Suppressor macrophage treated with lipopolysaccharide for 1 hour (primary cell): ENCODE results near the gene KLHL24.
A peak's percentile ranks its signal among the peaks of the same experiment; 100 is the strongest.
"Not testable (repeated sequence)": the region's sequence is repeated elsewhere in the genome, so short reads cannot be mapped to it uniquely, and the experiment has no call there.

Experiments used
- DNase-seq, 3 donors: peaks; one replicate each; pipeline ENCODE4 v3.0.0-alpha.2; 2020 to 2022

The KLHL24 gene

DNA sequence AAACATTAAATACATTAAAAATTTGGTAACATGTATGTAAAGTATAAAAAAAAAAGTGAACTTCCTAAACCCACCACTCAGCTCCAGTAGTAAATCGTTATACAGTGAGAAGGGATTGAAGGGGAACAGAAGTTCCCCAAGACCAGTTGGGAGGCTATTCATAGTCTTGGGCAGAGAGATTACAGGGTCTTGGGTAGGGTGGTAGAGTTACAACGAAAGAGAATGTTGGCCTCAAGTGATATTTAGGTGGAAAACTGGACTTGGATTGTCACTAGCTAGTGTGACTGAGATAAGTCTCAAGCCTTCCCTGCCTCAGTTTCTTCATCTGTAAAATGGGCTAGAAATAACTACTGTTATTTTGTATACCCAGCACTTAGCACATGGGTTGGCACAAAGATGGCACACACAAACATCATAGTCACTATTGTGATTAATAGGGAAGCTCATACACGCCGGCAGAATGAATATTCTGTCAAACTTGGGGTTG lies 61.7 kb downstream of the KLHL24 start:
- no peak for DNase-seq

DNA sequence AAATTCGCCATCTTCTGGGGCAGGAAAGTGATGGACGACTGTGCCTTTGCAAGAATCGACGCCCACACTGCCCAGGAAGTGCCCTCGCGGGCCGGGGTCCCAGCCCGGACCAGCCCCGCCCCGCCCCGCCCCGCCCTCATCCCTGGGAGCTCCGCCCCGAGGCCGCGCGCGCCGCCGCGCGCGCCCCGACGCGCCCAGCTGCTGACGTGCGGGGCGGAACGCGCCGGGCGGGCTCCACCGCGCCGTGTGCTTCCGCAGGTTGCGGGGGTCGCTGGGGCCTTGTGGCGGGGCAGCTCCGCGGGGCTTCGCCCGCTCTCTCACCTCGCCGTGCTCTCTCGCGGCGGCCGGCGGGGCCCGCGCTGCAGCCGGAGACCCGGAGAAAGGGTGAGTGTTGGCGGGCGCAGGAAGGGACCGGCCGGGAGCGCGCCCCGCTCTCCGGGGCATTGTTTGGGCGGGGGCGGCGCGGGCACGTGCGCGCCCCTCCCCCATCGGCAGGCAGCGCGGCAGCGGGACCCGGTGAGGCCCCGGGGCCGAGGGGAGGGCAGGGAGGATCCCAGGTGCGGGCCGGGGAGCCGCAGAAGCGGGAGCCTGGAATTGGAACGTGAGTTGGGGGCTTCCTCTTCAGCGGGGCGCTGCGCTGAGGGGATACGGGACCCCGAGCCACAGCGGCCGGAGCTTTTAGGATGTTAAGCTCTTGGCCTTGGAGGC lies 62.3 kb downstream of the KLHL24 start, which contains the start of gene YEATS2:
Gene YEATS2, plus strand, starts transcription at position 188 of the 708 bp plus-strand sequence. CDS start 17,366 bp downstream, outside the sequence.
- peak; percentile 85 to 95 (median 90) for DNase-seq

- DNase-seq: peak; percentile 35 to 59 (median 54)
Measured at GRCh38 chr3:183698318-183698751, 62.9 kb downstream of the KLHL24 start.

DNA sequence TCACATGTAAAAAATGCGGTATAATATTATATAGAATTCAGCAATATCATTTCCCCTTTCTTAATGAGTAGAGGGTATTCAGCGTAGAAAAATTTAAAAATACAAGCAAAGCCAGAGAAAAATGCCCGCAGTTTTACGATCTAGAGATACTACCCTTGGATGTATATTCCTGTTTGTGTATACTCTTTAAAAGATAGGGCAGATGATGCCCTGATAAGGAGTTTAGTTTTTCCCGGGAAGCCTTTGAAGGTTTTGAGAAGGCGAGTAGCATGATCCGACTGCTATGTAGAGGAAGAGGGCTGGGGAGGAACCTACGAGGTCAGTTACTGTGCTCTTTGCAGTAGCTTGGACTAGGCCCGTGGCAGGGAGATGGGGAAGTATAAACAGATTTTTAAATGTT lies 63.3 kb downstream of the KLHL24 start:
- DNase-seq: peak; percentile 62 to 69 (median 65)

DNA sequence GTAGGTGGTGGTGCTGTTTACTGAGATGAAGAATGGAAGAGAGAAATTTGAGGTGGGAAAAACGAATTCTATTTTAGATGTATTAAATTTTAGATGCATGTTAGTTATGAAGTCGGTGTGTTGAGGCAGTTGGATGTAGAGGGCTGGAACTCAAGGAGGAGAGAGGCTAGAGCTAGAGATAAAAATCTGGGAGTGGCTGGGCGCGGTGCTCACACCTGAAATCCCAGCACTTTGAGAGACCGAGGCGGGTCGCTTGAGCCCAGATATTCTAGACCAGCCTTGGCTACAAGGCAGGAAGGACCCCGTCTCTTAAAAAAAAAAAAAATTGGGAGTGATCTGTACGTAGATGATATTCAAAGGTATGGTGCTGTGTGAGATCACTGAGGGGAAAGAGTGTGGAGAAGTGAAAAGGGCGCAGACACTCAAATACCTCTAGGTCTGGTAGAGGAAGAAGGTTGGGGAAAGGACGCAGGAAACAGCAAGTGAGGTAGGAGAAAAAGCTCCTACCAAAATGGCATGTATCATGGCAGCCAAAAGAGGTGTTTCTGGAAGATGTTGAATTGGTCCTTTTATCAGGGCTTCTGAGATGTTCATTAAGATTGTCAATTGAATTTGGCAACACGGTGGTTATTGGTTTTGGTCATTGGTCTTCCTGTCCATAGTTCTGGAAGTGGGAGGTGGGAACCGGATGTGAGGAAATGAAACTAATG lies 64.0 kb downstream of the KLHL24 start:
- peak in 2 of 3 donors; percentile 9 to 31 for DNase-seq

DNA sequence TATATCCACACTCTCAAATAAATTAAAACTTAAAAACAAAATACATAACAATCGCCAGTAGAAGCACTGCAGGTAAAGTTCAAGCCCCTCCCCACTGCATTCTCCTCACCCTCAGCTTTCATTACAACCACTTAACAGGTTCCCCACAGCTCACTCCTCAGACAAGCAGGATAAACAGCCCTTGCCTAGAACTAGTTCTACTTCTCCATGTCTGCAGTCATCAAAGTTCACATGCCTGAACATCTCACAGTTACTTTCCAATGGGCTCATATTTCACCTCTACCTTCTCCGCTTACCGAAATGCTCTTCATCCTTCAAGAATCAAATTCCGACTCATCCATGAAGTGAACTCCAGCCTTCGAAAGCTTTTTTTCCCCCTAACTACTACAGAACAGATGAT lies 66.3 kb downstream of the KLHL24 start:
- DNase-seq: no peak

- not testable (repeated sequence) for DNase-seq
Measured at GRCh38 chr3:183703892-183704291, 68.5 kb downstream of the KLHL24 start.

DNA sequence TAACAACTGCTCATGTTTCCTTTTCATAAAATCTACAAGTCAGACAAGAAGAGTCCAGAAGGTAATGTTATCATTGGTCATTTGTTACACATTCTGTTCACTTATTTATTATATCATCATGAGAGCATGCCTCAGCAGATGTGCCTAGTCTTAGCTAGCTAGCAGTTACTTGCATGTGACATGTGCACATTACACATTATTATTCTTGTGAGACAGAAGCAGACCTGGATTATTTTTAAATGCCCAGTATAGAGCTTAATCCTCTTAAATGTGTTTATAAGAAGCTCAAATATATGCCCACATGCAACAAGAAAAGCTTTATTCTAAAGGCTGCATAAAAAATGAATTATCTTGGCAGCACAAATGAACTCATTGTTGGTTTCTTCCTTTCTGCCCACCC lies 74.8 kb downstream of the KLHL24 start:
- no peak for DNase-seq

GRCh38 chr3:183711516-183711915 lies 76.1 kb downstream of the KLHL24 start:
- no peak for DNase-seq

- DNase-seq: no peak
Measured at GRCh38 chr3:183714622-183715021, 79.2 kb downstream of the KLHL24 start.

DNA sequence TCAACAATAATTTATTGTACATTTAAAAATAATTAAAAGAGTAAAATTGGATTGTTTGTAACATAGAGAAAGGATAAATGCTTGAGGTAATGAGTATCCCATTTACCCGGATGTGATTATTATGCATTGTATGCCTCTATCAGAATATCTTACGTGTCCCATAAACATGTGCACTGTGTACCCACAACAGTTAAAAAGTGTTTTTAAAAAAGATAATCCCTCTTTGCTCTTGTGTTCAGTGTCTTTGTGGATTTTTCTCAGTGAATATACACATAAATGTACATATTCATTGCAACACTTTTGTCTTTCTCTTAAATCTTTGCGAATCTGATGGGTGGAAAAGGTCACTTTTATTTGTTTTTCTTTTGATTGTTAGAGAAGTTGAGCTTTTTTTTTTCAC lies 82.6 kb downstream of the KLHL24 start:
- DNase-seq: no peak

GRCh38 chr3:183725387-183725786 lies 90.0 kb downstream of the KLHL24 start:
- no peak for DNase-seq

GRCh38 chr3:183728204-183728603 lies 92.8 kb downstream of the KLHL24 start:
- no peak for DNase-seq

DNA sequence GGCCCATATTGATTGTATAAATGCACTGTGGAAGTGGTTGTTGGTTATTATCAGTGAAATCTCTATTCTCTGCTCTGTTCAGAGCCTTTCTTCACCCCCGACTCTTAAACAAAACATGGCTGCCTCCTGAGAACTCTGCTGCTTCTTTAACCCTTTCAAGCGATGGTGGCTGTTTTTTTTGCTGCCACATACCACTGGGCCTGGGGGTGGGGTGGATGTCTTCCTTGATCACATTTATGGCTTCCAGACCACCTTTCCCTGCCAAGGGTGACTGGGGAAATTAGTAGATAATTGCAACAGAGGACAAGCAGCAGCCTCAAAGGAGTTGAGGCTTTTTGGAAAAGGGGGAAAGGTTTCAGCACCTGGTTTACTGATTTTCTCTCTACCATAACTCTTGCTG lies 94.9 kb downstream of the KLHL24 start:
- DNase-seq: no peak

DNA sequence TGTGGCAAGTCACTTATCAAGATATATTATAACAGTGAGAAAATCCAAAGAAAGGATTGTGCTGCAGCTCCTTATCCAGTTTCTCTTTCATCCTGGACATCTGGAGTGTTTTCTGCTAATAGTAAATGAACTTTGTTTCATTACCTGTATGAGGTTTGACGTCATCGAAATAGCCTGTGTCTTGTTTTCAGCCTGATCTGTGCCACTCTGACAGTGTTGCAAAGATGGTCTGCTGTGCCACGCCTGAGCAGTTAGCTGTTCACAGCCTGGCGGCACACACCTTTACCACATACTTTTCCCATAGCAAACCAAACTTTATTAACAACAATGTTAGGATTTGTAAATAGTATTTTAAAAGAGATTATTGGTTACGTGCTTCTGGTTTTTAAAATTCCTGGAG lies 96.2 kb downstream of the KLHL24 start:
- no peak for DNase-seq

- no peak for DNase-seq
Measured at GRCh38 chr3:183733553-183733952, 98.1 kb downstream of the KLHL24 start.
